ENCODE measurements around the gene TOPORS.

- TF ChIP-seq CTCF (IDR thresholded peaks at IDR 0.05): no peak
- TF ChIP-seq EZH2 (IDR thresholded peaks at IDR 0.05; ENCODE audit: borderline replicate concordance, insufficient read depth, low read depth, low read length, poor library complexity, severe bottlenecking): no peak
Observed at GRCh38 chr9:32570262-32570661, 17.9 kb upstream of the TOPORS start.

All from B cell (primary cell).